ENCODE measurements around the gene OLA1. TPM values are rescaled to one million over a fixed set of nuclear protein-coding genes. Genes with fewer than 3 reads are reported as not detected.
A peak's percentile ranks its signal among the peaks of the same experiment; 100 is the strongest.

The OLA1 gene
- total RNA-seq, 1 experiment from 2014 or later: 124 TPM

- BruUV-seq (replicated peaks): no TSS peak
- H3K4me3 Mint-ChIP-seq (ENCODE audit: low read depth, unreplicated experiment): no peak overlapping the region
- CTCF ChIA-PET: no interaction called here
- peaks cover 62% of the 10 kb centered on the region for H3K4me1 Mint-ChIP-seq (ENCODE audit: low read depth, unreplicated experiment)
- H3K36me3 Mint-ChIP-seq (ENCODE audit: insufficient read depth, unreplicated experiment): no peaks in the 10 kb centered on the region
- H3K27ac Mint-ChIP-seq (ENCODE audit: unreplicated experiment): no peak overlapping the region
- peaks cover 3% of the 10 kb centered on the region for H3K9me3 Mint-ChIP-seq (ENCODE audit: low read depth, unreplicated experiment)
- TF ChIP-seq CTCF (IDR thresholded peaks at IDR 0.05; ENCODE audit: unreplicated experiment): no peak
- DNase-seq: no peak
- no peaks in the 10 kb centered on the region for H3K27me3 Mint-ChIP-seq (ENCODE audit: unreplicated experiment)
- intact Hi-C loops (cut with micrococcal nuclease; ENCODE audit: unreplicated experiment): no loop called here
These were observed 213.2 kb downstream of the OLA1 start for GRCh38 chr2:174035117-174035635.

- no TSS peak for BruUV-seq (replicated peaks)
- no peaks in the 10 kb centered on the region for H3K36me3 Mint-ChIP-seq (ENCODE audit: insufficient read depth, unreplicated experiment)
- TF ChIP-seq CTCF (IDR thresholded peaks at IDR 0.05; ENCODE audit: unreplicated experiment): no peak
- DNase-seq: no peak
- peak overlapping the region; percentile 77 for H3K27ac Mint-ChIP-seq (ENCODE audit: unreplicated experiment)
- no peaks in the 10 kb centered on the region for H3K27me3 Mint-ChIP-seq (ENCODE audit: unreplicated experiment)
- H3K4me3 Mint-ChIP-seq (ENCODE audit: low read depth, unreplicated experiment): no peak overlapping the region
- H3K4me1 Mint-ChIP-seq (ENCODE audit: low read depth, unreplicated experiment): peaks cover 45% of the 10 kb centered on the region
- CTCF ChIA-PET: no interaction called here
- H3K9me3 Mint-ChIP-seq (ENCODE audit: low read depth, unreplicated experiment): peaks cover 3% of the 10 kb centered on the region
- intact Hi-C loops (cut with micrococcal nuclease; ENCODE audit: unreplicated experiment): no loop called here
These were observed 215.2 kb downstream of the OLA1 start for GRCh38 chr2:174033163-174033550.

GRCh38 chr2:174031226-174031625 is 217.1 kb downstream of the OLA1 start:
- no peaks in the 10 kb centered on the region for H3K27me3 Mint-ChIP-seq (ENCODE audit: unreplicated experiment)
- no peak overlapping the region for H3K4me3 Mint-ChIP-seq (ENCODE audit: low read depth, unreplicated experiment)
- intact Hi-C loops (cut with micrococcal nuclease; ENCODE audit: unreplicated experiment): no loop called here
- DNase-seq: no peak
- no peak overlapping the region for H3K27ac Mint-ChIP-seq (ENCODE audit: unreplicated experiment)
- no TSS peak for BruUV-seq (replicated peaks)
- H3K9me3 Mint-ChIP-seq (ENCODE audit: low read depth, unreplicated experiment): peaks cover 3% of the 10 kb centered on the region
- CTCF ChIA-PET: no interaction called here
- no peak for TF ChIP-seq CTCF (IDR thresholded peaks at IDR 0.05; ENCODE audit: unreplicated experiment)
- peaks cover 34% of the 10 kb centered on the region for H3K4me1 Mint-ChIP-seq (ENCODE audit: low read depth, unreplicated experiment)
- no peaks in the 10 kb centered on the region for H3K36me3 Mint-ChIP-seq (ENCODE audit: insufficient read depth, unreplicated experiment)

- CTCF ChIA-PET: no interaction called here
- Mint-ChIP-seq H3K9me3 (ENCODE audit: low read depth, unreplicated experiment) (peaks cover 3% of the 10 kb centered on the region), H3K4me1 (ENCODE audit: low read depth, unreplicated experiment) (peaks cover 28% of the 10 kb centered on the region), H3K27ac (ENCODE audit: unreplicated experiment) (no peak overlapping the region), H3K27me3 (ENCODE audit: unreplicated experiment) (no peaks in the 10 kb centered on the region), H3K36me3 (ENCODE audit: insufficient read depth, unreplicated experiment) (no peaks in the 10 kb centered on the region), H3K4me3 (ENCODE audit: low read depth, unreplicated experiment) (no peak overlapping the region)
- no peak for DNase-seq
- no TSS peak for BruUV-seq (replicated peaks)
- intact Hi-C loops (cut with micrococcal nuclease; ENCODE audit: unreplicated experiment): no loop called here
- no peak for TF ChIP-seq CTCF (IDR thresholded peaks at IDR 0.05; ENCODE audit: unreplicated experiment)
These were observed 219.4 kb downstream of the OLA1 start for GRCh38 chr2:174028935-174029334.

Measured in Calu3 (cell line).